HG03025 (cell line): ENCODE data around the gene HLA-DOA.

Experiments used
- ATAC-seq: cut with Tn5 transposase; IDR thresholded peaks from one replicate; pipeline ENCODE4 v1.9.1; 2021; ENCODE audit warnings: mild to moderate bottlenecking, moderate library complexity; ENCODE audit not compliant: unreplicated experiment, low FRiP score

The HLA-DOA gene

GRCh38 chr6:32980488-32981038 is 28.8 kb downstream of the HLA-DOA start:
- ATAC-seq: no peak

GRCh38 chr6:32979720-32980487 is 29.5 kb downstream of the HLA-DOA start:
- no peak for ATAC-seq

- ATAC-seq: no peak
These were observed 31.5 kb downstream of the HLA-DOA start for GRCh38 chr6:32977953-32978324.

- ATAC-seq: no peak
These were observed 32.0 kb downstream of the HLA-DOA start for GRCh38 chr6:32977272-32977952.

- ATAC-seq: no peak
These were observed 32.9 kb downstream of the HLA-DOA start for GRCh38 chr6:32976334-32977069.

GRCh38 chr6:32975886-32976285 is 33.5 kb downstream of the HLA-DOA start:
- no peak for ATAC-seq

- ATAC-seq: no peak
These were observed 34.7 kb downstream of the HLA-DOA start for GRCh38 chr6:32974541-32975308.

GRCh38 chr6:32974016-32974333 is 35.4 kb downstream of the HLA-DOA start:
- no peak for ATAC-seq

- ATAC-seq: no peak
These were observed 36.0 kb downstream of the HLA-DOA start for GRCh38 chr6:32973144-32974015.

- no peak for ATAC-seq
These were observed 36.8 kb downstream of the HLA-DOA start for GRCh38 chr6:32972353-32973143.

GRCh38 chr6:32971581-32972352 is 37.6 kb downstream of the HLA-DOA start:
- ATAC-seq: peak; percentile 40

- no peak for ATAC-seq
These were observed 38.2 kb downstream of the HLA-DOA start for GRCh38 chr6:32971242-32971580.

GRCh38 chr6:32970413-32971241 is 38.8 kb downstream of the HLA-DOA start:
- no peak for ATAC-seq

GRCh38 chr6:32969685-32970412 is 39.5 kb downstream of the HLA-DOA start:
- ATAC-seq: no peak

GRCh38 chr6:32968867-32969684 is 40.3 kb downstream of the HLA-DOA start:
- no peak for ATAC-seq
